K562 (cell line): ENCODE data around the gene CDH16. TPM values are rescaled to one million over a fixed set of nuclear protein-coding genes. Genes with fewer than 3 reads are reported as not detected.
A peak's percentile ranks its signal among the peaks of the same experiment; 100 is the strongest.

Experiments used
- ATAC-seq: fragments of 200-7000 bp; cut with Tn5 transposase; 3 replicates; pipeline ENCODE4 v1.9.1; 2020; ENCODE audit warnings: moderate library complexity
- BruUV-seq: library from RNA; stranded (reverse); fragments of 400-500 nt; replicated peaks from 2 replicates; lab custom pipeline; 2021; lab: Mats Ljungman, UMichigan
- CTCF ChIA-PET: fragments of 300-600 bp; formaldehyde crosslinking; extraction: SDS; loops from one replicate; lab custom pipeline; 2021; ENCODE audit warnings: low intra/inter-chr PET ratio; lab: Yijun Ruan, JAX
- POLR2A ChIA-PET: fragments of 300-600, 350-650 bp; sonication (Branson Sonifier 250); formaldehyde crosslinking; extraction: SDS; loops from one replicate; lab custom pipeline; 2021; ENCODE audit warnings: antibody characterized with exemption, inconsistent platforms; lab: Yijun Ruan, JAX
- DNase-seq, 4 experiments: peaks; one replicate each; pipeline versions ENCODE4 v3.0.0 to v3.0.0-alpha.2; 2011 to 2018; ENCODE audit warnings: low spot score in 3 of 4, mixed read lengths in 3 of 4; ENCODE audit errors: extremely low read depth in 1 of 4
- FAIRE-seq: peaks from 2 replicates; lab custom pipeline; 2011; peaks lifted over from hg19 to GRCh38; lab: Jason Lieb, UNC
- H2AFZ ChIP-seq: 2 replicates; pipeline ENCODE4 v1.6.0; 2011; ENCODE audit warnings: low read depth, low read length, control low read depth, inconsistent platforms
- H3K27ac ChIP-seq: fragments of 200-600 bp; 3 replicates; pipeline ENCODE4 v1.8.0; 2011; ENCODE audit warnings: low read depth, mild to moderate bottlenecking, control low read depth, inconsistent platforms, low read length, moderate library complexity, mixed read lengths; ENCODE audit errors: extremely low read depth
- H3K27me3 ChIP-seq, 2 experiments: fragments of 300-600 bp in 1 of 2; 2 replicates in 1 of 2; 3 replicates in 1 of 2; pipeline versions ENCODE4 v1.6.0 to v1.8.0; 2011; ENCODE audit warnings: inconsistent platforms in 2 of 2, low read length in 2 of 2, mild to moderate bottlenecking in 1 of 2, mixed read lengths in 1 of 2, moderate library complexity in 1 of 2; ENCODE audit not compliant: control insufficient read depth in 2 of 2, insufficient read depth in 2 of 2
- H3K36me3 ChIP-seq: fragments of 300-600 bp; 3 replicates; pipeline ENCODE4 v1.8.0; 2011; ENCODE audit warnings: mild to moderate bottlenecking, low read length, inconsistent platforms; ENCODE audit not compliant: control insufficient read depth, insufficient read depth
- H3K4me1 ChIP-seq, 2 experiments: fragments of 200-600 bp in 1 of 2; replicated peaks in 1 of 2; 2 replicates in 1 of 2; 3 replicates in 1 of 2; pipeline versions ENCODE4 v1.5.1 to v1.8.0; 2011; ENCODE audit warnings: inconsistent platforms in 2 of 2, low read length in 2 of 2, mild to moderate bottlenecking in 1 of 2, mixed read lengths in 1 of 2, moderate library complexity in 1 of 2; ENCODE audit not compliant: control insufficient read depth in 2 of 2, insufficient read depth in 2 of 2
- H3K4me2 ChIP-seq: 2 replicates; pipeline ENCODE4 v1.6.1; 2011; ENCODE audit warnings: low read length, control low read depth, inconsistent platforms, mixed read lengths; ENCODE audit not compliant: insufficient read depth
- H3K4me3 ChIP-seq: fragments of 200-600 bp; sonication (generic), shearing (Covaris generic); 2 replicates; pipeline ENCODE4 v1.5.1; 2016; ENCODE audit warnings: control low read depth, inconsistent platforms
- H3K79me2 ChIP-seq: fragments of 200-600 bp; 3 replicates; pipeline ENCODE4 v1.8.0; 2011; ENCODE audit warnings: low read length, inconsistent platforms; ENCODE audit not compliant: control insufficient read depth, insufficient read depth
- H3K9ac ChIP-seq, 2 experiments: 2 replicates each; pipeline versions ENCODE4 v1.6.0 to v1.6.1; 2011; ENCODE audit warnings: low read depth in 2 of 2, low read length in 2 of 2, control low read depth in 1 of 2, inconsistent platforms in 1 of 2, mild to moderate bottlenecking in 1 of 2, mixed read lengths in 1 of 2; ENCODE audit not compliant: insufficient read depth in 1 of 2
- H3K9me1 ChIP-seq: one replicate; pipeline ENCODE4 v1.6.0; 2011; ENCODE audit warnings: inconsistent platforms, mild to moderate bottlenecking, low read length, moderate library complexity; ENCODE audit not compliant: control insufficient read depth, insufficient read depth
- H3K9me3 ChIP-seq: replicated peaks from 2 replicates; pipeline ENCODE4 v1.5.1; 2011; ENCODE audit warnings: low read depth, low read length, inconsistent platforms; ENCODE audit not compliant: control insufficient read depth, insufficient read depth
- H4K20me1 ChIP-seq: replicated peaks from 2 replicates; pipeline ENCODE4 v1.6.1; 2011; ENCODE audit warnings: low read length, inconsistent platforms, mixed read lengths; ENCODE audit not compliant: control insufficient read depth, insufficient read depth
- CBX3 ChIP-seq, 2 experiments: IDR thresholded peaks; 1 replicate in 1 of 2; 2 replicates in 1 of 2; pipeline ENCODE4 v1.6.1; 2012; ENCODE audit warnings: inconsistent platforms in 2 of 2, low read length in 2 of 2, borderline replicate concordance in 1 of 2, control low read depth in 1 of 2
- WGBS: fragments of 100-300 bp; shearing (Covaris generic); methylation state at CpG from one replicate; pipeline ENCODE4 v1.1.6; 2016; ENCODE audit warnings: low coverage, mixed read lengths; ENCODE audit not compliant: insufficient coverage; ENCODE audit errors: missing lambda C conversion rate; 5-methylcytosine and 5-hydroxymethylcytosine counted together
- in situ Hi-C: fragments of 300-500 bp; cut with MboI; formaldehyde crosslinking; loops from 4 replicates; pipeline ENCODE4 v1.15.0; 2018; ENCODE audit warnings: inconsistent platforms, mixed read lengths
- intact Hi-C: fragments of 100-400 bp; cut with micrococcal nuclease; formaldehyde crosslinking; loops from 2 replicates; pipeline ENCODE4 v1.14.2; 2022
- polyA plus RNA-seq, 8 experiments: library from polyadenylated mRNA; depleted of rRNA in 4 of 8; stranded (reverse) in 5 of 8; unstranded in 3 of 8; fragments of >200 nt; fragmentation: Nextera tagmentation in 2 of 8; fragmentation: Illumina TruSeq in 1 of 8; extraction: Ambion mirVana in 2 of 8; extraction: Trizol in 1 of 8; gene quantifications; 2 replicates each; pipeline versions ENCODE4 v1.2.1 to v1.2.3, GENCODE V29; 2011 to 2014; ENCODE audit warnings: inconsistent platforms in 1 of 8, missing spikeins in 1 of 8
- total RNA-seq, 7 experiments: library from RNA; depleted of rRNA in 6 of 7; stranded (reverse); fragments of >200 nt in 6 of 7; fragmentation: Illumina TruSeq in 2 of 7; extraction: Trizol in 2 of 7; gene quantifications; 2 replicates each; pipeline versions ENCODE4 v1.2.1 to v1.2.3, GENCODE V29; 2011 to 2021; ENCODE audit warnings: low replicate concordance in 1 of 7
- TF ChIP-seq, protein P1 (sequence below): fragments of 450-650 bp; formaldehyde crosslinking; IDR thresholded peaks from 2 replicates; pipeline ENCODE4 v1.4.0; 2020; ENCODE audit warnings: mild to moderate bottlenecking, mixed read lengths

Gene CDH16
- total and polyA plus RNA-seq, 9 of the 15 experiments (the other 6 are each of a cell fraction or from before 2014, with no cell fraction given) = not detected

DNA sequence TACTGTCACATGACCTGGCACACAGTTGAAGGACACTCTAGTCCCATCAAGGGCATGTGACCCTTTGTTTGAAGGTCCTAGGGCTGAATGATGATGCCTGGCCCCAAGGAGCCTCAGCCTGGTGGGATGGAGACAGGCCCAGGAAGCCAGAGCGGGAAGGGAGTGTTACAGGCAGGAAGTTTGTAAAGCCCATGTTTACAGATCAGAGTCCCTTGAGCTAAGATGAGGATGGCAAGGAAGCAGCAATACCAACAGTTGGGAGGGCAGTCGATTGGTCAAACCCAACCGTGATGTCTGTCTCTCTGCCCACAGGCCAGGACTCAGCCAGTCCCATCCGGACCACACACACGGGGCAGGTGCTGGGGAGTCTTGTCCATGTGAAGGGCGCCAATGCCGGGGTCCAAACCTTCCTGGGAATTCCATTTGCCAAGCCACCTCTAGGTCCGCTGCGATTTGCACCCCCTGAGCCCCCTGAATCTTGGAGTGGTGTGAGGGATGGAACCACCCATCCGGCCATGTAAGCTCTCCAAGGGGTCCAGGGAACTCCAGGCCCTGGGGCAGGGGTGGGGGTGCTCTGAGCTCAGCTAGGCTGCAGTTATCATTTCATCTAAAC is 19.1 kb upstream of the CDH16 start:
- DNase-seq (no peak), FAIRE-seq (no peak), ATAC-seq (no peak)
- Histone ChIP-seq H3K27me3 (no peaks in the 10 kb centered on the region), H3K27ac (no peak overlapping the region), H3K4me1 (peaks cover 13 to 37% of the 10 kb centered on the region in 2 experiments), H3K9me3 (no peaks in the 10 kb centered on the region), H2AFZ (no peak overlapping the region), H3K4me2 (no peak overlapping the region), H3K36me3 (peaks cover 68% of the 10 kb centered on the region; the same call in 2 of the 3 replicates), H3K79me2 (peaks cover 46% of the 10 kb centered on the region), H3K9ac (0 out of 4 replicates have a peak overlapping the region, but pooled peaks of 1 of the 2 experiments have one; percentile 48), H3K4me3 (no peak overlapping the region), H4K20me1 (peaks cover 10% of the 10 kb centered on the region; the same call in 1 of the 2 replicates), H3K9me1 (peaks cover 4% of the 10 kb centered on the region)
- TF ChIP-seq CBX3 (IDR thresholded peaks at IDR 0.05; ENCODE audit: borderline replicate concordance in 1 of 2, low read length in 2 of 2) = no peak
- TF ChIP-seq, protein P1, sequence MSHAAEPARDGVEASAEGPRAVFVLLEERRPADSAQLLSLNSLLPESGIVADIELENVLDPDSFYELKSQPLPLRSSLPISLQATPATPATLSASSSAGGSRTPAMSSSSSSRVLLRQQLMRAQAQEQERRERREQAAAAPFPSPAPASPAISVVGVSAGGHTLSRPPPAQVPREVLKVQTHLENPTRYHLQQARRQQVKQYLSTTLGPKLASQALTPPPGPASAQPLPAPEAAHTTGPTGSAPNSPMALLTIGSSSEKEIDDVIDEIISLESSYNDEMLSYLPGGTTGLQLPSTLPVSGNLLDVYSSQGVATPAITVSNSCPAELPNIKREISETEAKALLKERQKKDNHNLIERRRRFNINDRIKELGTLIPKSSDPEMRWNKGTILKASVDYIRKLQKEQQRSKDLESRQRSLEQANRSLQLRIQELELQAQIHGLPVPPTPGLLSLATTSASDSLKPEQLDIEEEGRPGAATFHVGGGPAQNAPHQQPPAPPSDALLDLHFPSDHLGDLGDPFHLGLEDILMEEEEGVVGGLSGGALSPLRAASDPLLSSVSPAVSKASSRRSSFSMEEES (CRISPR knock-in tag) = peak; percentile 38; the same call in 1 of the 2 replicates
- in situ Hi-C loops = no loop called here
- 95% methylated on average over 8 of the region's 10 CpGs for WGBS
- ChIA-PET POLR2A (interaction anchor here (1.3 kb wide), 1 partner anchor 10 kb away, joined by 4 read pairs; no protein-coding TSS in a partner anchor), CTCF (no interaction called here)
- BruUV-seq = no TSS peak
- intact Hi-C loops = no loop called here
